GM18951 (cell line): ENCODE results near the gene CDADC1.

Source experiments
- POLR2A ChIP-seq: IDR thresholded peaks from 4 replicates; pipeline ENCODE4 v1.6.1; 2011; ENCODE audit warnings: mild to moderate bottlenecking; ENCODE audit not compliant: insufficient read length, insufficient read depth; ENCODE audit errors: extremely low read depth
- in situ Hi-C: fragments of 300-500 bp; cut with MboI; formaldehyde crosslinking; loops from one replicate; pipeline ENCODE4 v1.12.0; 2022; ENCODE audit warnings: low sequenced_read_pairs, mixed read lengths, inconsistent platforms; ENCODE audit not compliant: unreplicated experiment

CDADC1 gene

GRCh38 chr13:49288458-49288857 is 40.7 kb downstream of the CDADC1 start:
- no peak for TF ChIP-seq POLR2A
- in situ Hi-C loops, result no loop called here

GRCh38 chr13:49292742-49293486 is 45.2 kb downstream of the CDADC1 start:
- TF ChIP-seq POLR2A, result no peak
- in situ Hi-C loops, result loop anchor here (10.0 kb wide), 1 partner anchor 58 kb away; no protein-coding TSS in a partner anchor

DNA sequence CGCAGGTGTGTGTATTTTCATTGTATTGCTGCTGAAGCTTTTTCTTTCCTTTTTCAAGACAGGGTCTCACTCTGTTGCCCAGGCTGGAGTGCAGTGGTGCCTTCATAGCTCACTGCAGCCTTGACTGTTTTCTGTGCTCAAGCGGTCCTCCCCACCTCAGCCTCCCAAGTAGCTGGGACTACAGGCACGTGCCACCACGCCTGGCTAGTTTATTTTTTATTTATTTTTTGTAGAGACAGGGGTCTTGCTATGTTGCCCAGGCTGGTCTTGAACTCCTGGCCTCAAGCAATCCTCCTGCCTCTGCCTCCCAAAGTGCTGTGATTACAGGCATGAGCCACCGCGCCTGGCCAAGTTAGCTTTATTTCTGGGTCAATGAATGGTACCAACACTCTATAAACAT is 47.0 kb downstream of the CDADC1 start:
- in situ Hi-C loops, result loop anchor here (10.0 kb wide), 1 partner anchor 60 kb away; no protein-coding TSS in a partner anchor

GRCh38 chr13:49295244-49295643 is 47.5 kb downstream of the CDADC1 start:
- in situ Hi-C loops, result loop anchor here (10.0 kb wide), 1 partner anchor 60 kb away; no protein-coding TSS in a partner anchor

DNA sequence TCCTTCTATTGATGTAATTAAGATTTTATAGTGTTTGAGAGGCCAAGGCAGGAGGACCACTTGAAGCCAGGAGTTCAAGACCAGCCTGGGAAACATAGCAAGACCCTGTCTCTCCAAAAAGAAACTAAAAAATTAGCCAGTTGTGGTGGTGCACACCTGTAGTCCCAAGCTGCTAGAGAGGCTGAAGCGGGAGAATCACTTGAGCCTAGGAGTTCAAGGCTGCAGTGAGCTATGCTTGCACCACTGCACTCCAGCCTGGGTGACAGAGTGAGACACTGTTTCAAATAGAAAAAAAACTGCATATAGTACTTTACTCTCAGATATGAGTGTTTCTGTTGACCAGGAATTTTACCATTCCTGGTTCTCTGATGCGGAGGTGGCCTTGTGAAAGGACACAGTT is 48.9 kb downstream of the CDADC1 start:
- no peak for TF ChIP-seq POLR2A
- in situ Hi-C loops, result loop anchor here (10.0 kb wide), 1 partner anchor 62 kb away; no protein-coding TSS in a partner anchor

More at GRCh38 chr13:49295244-49295643, 47.5 kb downstream of the CDADC1 start:
- TF ChIP-seq POLR2A, result no peak

DNA sequence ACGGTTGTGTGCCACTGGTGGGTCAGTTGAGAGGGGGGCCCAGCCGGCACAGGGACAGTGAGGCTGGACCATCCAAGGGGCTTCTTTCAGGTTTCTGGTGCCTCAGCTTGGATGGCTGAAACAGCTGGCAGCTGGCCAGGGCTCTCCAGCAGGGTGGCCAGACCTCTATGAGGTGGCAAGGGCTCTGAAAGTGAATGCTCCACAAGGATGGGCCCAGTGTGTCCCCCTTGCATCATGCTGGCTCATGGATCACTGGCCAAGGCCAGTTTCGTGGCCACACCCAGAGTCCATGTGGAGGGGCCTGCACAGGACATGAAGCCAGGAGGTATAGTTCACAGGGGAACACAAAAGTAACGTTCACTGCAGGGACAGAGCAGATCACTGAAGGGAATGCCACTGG is 49.6 kb downstream of the CDADC1 start:
- TF ChIP-seq POLR2A, result no peak
- in situ Hi-C loops, result loop anchor here (10.0 kb wide), 1 partner anchor 63 kb away; no protein-coding TSS in a partner anchor

GRCh38 chr13:49298416-49298815 is 50.7 kb downstream of the CDADC1 start:
- in situ Hi-C loops, result loop anchor here (10.0 kb wide), 1 partner anchor 64 kb away; no protein-coding TSS in a partner anchor
- no peak for TF ChIP-seq POLR2A

- in situ Hi-C loops, result loop anchor here (10.0 kb wide), 1 partner anchor 64 kb away; no protein-coding TSS in a partner anchor
- TF ChIP-seq POLR2A, result no peak
These were observed 51.3 kb downstream of the CDADC1 start for GRCh38 chr13:49298903-49299605.

DNA sequence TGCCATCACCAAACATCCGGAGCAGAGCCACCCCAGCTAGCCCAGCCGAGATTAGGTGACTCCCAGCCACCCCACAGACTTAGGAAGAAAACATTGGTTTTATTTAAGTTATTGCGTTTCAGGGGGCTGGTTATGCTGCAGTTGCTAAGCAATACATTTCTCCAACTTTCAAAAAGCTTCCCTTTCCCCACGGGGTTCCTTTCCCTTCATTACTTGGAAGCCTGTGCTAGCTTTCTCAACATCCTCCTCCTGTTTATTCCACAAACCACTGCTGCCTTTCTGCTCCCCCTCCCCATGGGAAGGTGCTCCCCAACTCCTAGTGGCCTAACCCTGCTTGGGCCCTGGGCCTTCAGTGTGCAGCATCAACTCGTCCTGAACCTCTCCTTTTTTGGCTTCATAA is 52.6 kb downstream of the CDADC1 start:
- no peak for TF ChIP-seq POLR2A
- in situ Hi-C loops, result loop anchor here (10.0 kb wide), 1 partner anchor 315 kb away; no protein-coding TSS in a partner anchor

DNA sequence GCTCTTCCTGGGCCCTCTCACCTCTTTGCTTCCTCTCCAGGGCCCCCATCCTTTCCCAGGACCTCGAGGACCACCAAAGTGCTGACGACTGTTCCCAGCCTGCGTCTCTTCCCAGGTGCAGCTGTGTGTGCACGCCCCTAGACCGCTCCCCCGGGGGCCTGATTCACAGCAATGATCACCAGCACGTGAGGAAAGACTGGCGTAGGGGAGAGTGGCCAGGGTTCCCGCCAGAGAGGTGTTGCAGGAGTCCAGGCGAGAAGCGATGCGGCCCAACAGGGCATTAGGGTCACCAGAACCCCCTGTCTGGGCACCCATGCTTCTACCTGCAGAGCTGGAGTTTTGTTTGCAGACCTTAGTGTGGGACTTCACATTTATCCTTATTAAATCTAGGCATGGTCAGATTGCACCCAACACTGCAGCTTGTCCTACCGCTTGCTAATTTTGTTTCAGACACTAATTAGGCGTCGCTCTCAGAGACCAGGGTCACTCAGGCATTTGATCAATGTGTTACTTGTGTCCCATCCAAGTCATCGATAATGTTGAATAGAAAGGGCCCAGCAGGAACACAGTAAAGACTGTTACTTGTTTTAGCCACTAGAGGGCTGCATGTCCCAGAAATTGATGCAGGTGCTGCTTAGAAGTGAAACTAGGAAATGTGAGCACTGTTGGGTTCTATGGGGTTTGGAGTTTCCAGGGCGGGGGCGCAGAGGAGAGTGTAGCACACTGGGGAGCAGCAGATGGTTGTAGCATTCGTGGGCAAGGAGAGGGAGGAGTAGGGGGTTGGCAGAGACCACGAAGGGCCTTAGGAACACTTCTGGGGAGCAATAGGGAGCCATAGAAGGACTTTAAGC is 53.2 kb downstream of the CDADC1 start:
- TF ChIP-seq POLR2A, result no peak
- in situ Hi-C loops, result loop anchor here (10.0 kb wide), 1 partner anchor 314 kb away; no protein-coding TSS in a partner anchor

GRCh38 chr13:49302222-49302621 is 54.5 kb downstream of the CDADC1 start:
- no peak for TF ChIP-seq POLR2A
- in situ Hi-C loops, result loop anchor here (10.0 kb wide), 1 partner anchor 313 kb away; no protein-coding TSS in a partner anchor

- in situ Hi-C loops, result loop anchor here (10.0 kb wide), 1 partner anchor 312 kb away; no protein-coding TSS in a partner anchor
These were observed 55.1 kb downstream of the CDADC1 start for GRCh38 chr13:49302817-49303216.

More at GRCh38 chr13:49302817-49303216, 55.1 kb downstream of the CDADC1 start:
- no peak for TF ChIP-seq POLR2A
